22Rv1 (cell line): ENCODE results near the gene BOC.

Source experiments
- H3K27ac ChIP-seq: fragments of 450-650 bp; 2 replicates; pipeline ENCODE4 v1.5.1; 2017
- ZFX ChIP-seq: fragments of 450-650 bp; IDR thresholded peaks from 2 replicates; pipeline ENCODE4 v1.6.1; 2017; ENCODE audit warnings: antibody characterized with exemption, borderline replicate concordance
- TF ChIP-seq, protein P1 (sequence below): fragments of 450-650 bp; IDR thresholded peaks from 2 replicates; pipeline ENCODE4 v1.5.1; 2017; ENCODE audit warnings: mild to moderate bottlenecking

The BOC gene

DNA sequence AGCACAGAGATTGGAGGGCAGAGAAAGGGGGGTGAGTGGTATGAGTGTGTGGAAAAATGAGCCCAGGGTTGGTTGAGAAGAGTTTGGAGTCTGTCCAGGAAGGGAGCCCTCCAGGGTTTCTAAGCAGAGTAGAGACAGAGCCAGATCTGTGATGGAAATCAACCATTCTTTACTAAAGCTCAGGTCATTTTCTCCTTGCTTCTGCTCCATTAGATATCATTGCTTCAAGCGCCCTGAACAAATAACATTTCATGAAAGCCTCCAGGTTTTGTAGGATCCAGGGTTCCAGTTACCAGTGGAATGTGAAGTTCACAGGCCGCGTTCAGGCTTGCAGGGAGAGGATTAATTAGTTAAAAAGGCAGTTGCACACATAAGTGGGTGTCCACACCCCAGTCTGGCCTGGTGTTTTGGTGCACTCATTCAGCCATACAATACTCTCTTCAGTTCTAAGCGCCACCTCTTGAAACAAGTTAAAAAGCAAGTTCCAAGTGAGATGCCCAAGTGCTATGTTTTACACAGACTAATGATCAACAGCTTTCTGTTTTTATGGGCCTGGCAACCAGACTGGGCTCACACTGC lies 16.4 kb upstream of the BOC start:
- no peak overlapping the region for H3K27ac ChIP-seq
- TF ChIP-seq, protein P1, sequence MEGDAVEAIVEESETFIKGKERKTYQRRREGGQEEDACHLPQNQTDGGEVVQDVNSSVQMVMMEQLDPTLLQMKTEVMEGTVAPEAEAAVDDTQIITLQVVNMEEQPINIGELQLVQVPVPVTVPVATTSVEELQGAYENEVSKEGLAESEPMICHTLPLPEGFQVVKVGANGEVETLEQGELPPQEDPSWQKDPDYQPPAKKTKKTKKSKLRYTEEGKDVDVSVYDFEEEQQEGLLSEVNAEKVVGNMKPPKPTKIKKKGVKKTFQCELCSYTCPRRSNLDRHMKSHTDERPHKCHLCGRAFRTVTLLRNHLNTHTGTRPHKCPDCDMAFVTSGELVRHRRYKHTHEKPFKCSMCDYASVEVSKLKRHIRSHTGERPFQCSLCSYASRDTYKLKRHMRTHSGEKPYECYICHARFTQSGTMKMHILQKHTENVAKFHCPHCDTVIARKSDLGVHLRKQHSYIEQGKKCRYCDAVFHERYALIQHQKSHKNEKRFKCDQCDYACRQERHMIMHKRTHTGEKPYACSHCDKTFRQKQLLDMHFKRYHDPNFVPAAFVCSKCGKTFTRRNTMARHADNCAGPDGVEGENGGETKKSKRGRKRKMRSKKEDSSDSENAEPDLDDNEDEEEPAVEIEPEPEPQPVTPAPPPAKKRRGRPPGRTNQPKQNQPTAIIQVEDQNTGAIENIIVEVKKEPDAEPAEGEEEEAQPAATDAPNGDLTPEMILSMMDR: no peak
- TF ChIP-seq ZFX: no peak

GRCh38 chr3:113200351-113200750 lies 11.0 kb upstream of the BOC start:
- no peak overlapping the region for H3K27ac ChIP-seq
- TF ChIP-seq ZFX: no peak
- TF ChIP-seq, protein P1: no peak

- no peak overlapping the region for H3K27ac ChIP-seq
Measured at GRCh38 chr3:113200946-113201345, 10.4 kb upstream of the BOC start.

DNA sequence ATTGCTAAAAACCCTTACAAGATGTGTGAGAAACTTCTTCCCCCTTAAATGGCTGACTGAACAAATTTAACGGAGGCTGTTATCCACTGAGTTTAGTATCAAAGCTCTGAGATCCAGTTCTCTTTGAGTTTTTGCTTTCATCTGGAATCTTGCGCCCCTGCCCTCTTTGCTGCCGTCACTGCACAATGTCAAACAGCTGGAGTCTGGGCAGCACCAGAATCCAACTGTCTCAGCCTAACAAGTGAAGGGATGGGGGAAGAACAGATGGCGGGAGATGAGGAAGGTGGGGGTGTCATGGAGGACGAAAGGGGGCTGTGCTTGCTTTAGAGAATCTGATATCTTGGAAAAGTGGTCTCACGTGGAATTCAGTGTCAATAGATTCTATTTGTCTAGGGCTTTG lies 7.0 kb upstream of the BOC start:
- no peak overlapping the region for H3K27ac ChIP-seq
- no peak for TF ChIP-seq ZFX

More at GRCh38 chr3:113200946-113201345, 10.4 kb upstream of the BOC start:
- TF ChIP-seq, protein P1: no peak
- no peak for TF ChIP-seq ZFX

DNA sequence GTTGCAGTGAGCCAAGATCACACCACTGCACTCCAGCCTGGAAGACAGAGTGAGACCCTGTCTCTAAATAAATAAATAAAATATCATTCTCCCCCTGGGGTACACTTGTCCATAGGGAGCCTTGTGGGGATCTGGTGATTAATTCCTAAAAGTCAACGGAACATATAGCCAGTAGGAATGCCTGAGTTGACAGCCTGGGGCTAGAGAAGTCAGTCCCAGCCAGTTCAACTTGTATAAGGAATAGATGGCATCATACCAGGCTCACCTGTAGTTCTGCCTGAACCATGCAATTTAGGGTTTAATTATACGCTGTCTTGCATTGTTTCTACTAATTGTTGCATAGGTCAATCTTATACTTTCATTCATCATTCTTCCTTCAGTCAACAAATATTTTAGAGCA lies 5.9 kb upstream of the BOC start:
- TF ChIP-seq, protein P1: no peak
- no peak for TF ChIP-seq ZFX

GRCh38 chr3:113210604-113211329 lies 590 bp upstream of the BOC start:
- no peak overlapping the region for H3K27ac ChIP-seq
- TF ChIP-seq, protein P1: no peak
- no peak for TF ChIP-seq ZFX

More for the DNA sequence above, 5.9 kb upstream of the BOC start:
- H3K27ac ChIP-seq: no peak overlapping the region

DNA sequence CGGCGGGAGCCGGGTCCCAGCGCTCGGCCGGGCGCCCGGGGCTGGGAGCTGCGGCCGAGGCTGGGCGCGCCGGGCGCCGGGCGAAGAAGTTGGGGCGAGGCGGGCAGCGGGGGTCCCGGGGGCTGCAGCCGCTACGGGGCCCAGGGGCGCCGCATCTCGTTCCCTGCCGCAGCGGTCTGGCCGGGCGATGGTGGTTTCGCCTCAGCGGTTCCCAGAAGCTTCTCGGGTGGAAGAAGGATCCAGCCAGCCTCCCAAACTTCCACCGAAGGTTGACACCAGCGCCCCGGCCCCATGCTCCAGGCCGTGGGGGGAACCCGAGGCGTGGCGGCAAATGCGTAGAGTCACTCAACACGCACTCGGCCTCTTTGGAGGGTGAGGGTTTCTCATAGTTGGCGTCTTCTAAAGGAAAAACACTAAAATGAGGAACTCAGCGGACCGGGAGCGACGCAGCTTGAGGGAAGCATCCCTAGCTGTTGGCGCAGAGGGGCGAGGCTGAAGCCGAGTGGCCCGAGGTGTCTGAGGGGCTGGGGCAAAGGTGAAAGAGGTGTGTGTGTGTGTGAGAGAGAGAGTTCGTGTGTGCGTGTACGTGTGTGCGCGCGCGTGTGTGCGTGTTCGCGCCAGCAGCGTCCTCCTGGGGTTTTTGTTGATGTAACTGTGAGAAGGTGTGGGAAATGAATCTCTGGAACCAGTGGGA lies 940 bp downstream of the BOC start:
- H3K27ac ChIP-seq: no peak overlapping the region
- TF ChIP-seq, protein P1: peak; percentile 18; the same call in 1 of the 2 replicates
- TF ChIP-seq ZFX: no peak
